PC-9 (cell line): ENCODE measurements around the gene MYL2. TPM values are rescaled to one million over a fixed set of nuclear protein-coding genes. Genes with fewer than 3 reads are reported as not detected.

Experiments used
- BruUV-seq: library from RNA; stranded (reverse); fragments of 400-500 nt; replicated peaks from 2 replicates; lab custom pipeline; 2021; lab: Mats Ljungman, UMichigan
- CTCF ChIA-PET: fragments of 300-600 bp; sonication (Branson Sonifier 250); formaldehyde crosslinking; loops from one replicate; lab custom pipeline; 2022; ENCODE audit warnings: antibody characterized with exemption; lab: Charles Lee
- POLR2A ChIA-PET: fragments of 300-600 bp; sonication (Branson Sonifier 250); formaldehyde crosslinking; loops from one replicate; lab custom pipeline; 2022; ENCODE audit warnings: antibody characterized with exemption; ENCODE audit not compliant: unreplicated experiment; lab: Charles Lee
- DNase-seq, 2 experiments: peaks; one replicate each; pipeline versions ENCODE4 v3.0.0 to v3.0.0-alpha.2; 2015 to 2022; ENCODE audit warnings: mixed read lengths in 1 of 2
- H2AFZ ChIP-seq: fragments of 200-600 bp; sonication (generic); 2 replicates; pipeline ENCODE4 v1.8.1; 2017; ENCODE audit warnings: antibody characterized with exemption
- H3F3A ChIP-seq: fragments of 200-600 bp; sonication (generic); 2 replicates; pipeline ENCODE4 v1.8.1; 2017; ENCODE audit warnings: antibody characterized with exemption, mild to moderate bottlenecking, low read depth; ENCODE audit not compliant: insufficient read depth
- H3K27ac ChIP-seq: fragments of 200-600 bp; sonication (generic); 2 replicates; pipeline ENCODE4 v1.6.1; 2016; ENCODE audit warnings: mixed run types
- H3K27me3 ChIP-seq: fragments of 200-600 bp; sonication (generic); 2 replicates; pipeline ENCODE4 v1.6.1; 2016; ENCODE audit warnings: low read depth, mixed run types; ENCODE audit not compliant: insufficient read depth
- H3K36me3 ChIP-seq: fragments of 200-600 bp; sonication (generic); 2 replicates; pipeline ENCODE4 v1.6.1; 2016; ENCODE audit warnings: low read depth, mixed run types
- H3K4me1 ChIP-seq: fragments of 200-600 bp; sonication (generic); replicated peaks from 2 replicates; pipeline ENCODE4 v1.6.1; 2016; ENCODE audit warnings: mixed run types; ENCODE audit not compliant: insufficient read depth
- H3K4me2 ChIP-seq: fragments of 200-600 bp; sonication (generic); 2 replicates; pipeline ENCODE4 v1.6.1; 2017; ENCODE audit warnings: mixed run types
- H3K4me3 ChIP-seq: fragments of 200-600 bp; sonication (generic); 2 replicates; pipeline ENCODE4 v1.6.1; 2016; ENCODE audit warnings: mixed run types
- H3K79me2 ChIP-seq: fragments of 200-600 bp; sonication (generic); 2 replicates; pipeline ENCODE4 v1.6.1; 2017; ENCODE audit warnings: low read depth, mixed run types
- H3K9me2 ChIP-seq: fragments of 200-600 bp; sonication (generic); 2 replicates; pipeline ENCODE4 v1.8.1; 2017; ENCODE audit warnings: mild to moderate bottlenecking; ENCODE audit not compliant: insufficient read depth
- H3K9me3 ChIP-seq: fragments of 200-600 bp; sonication (generic); 2 replicates; pipeline ENCODE4 v1.8.1; 2016; ENCODE audit warnings: low read depth; ENCODE audit not compliant: insufficient read depth
- H4K20me1 ChIP-seq: fragments of 200-600 bp; sonication (generic); 2 replicates; pipeline ENCODE4 v1.8.1; 2017; ENCODE audit not compliant: insufficient read depth
- CTCF ChIP-seq: fragments of 200-600 bp; sonication (generic); conservative IDR thresholded peaks from 2 replicates; pipeline ENCODE4 v1.6.1; 2017; ENCODE audit warnings: mixed run types, antibody characterized with exemption, mild to moderate bottlenecking, moderate library complexity
- EZH2 ChIP-seq: fragments of 200-600 bp; sonication (generic); IDR thresholded peaks from 2 replicates; pipeline ENCODE4 v1.8.0; 2017; ENCODE audit warnings: antibody characterized with exemption, low read depth
- intact Hi-C: fragments of 100-400 bp; cut with micrococcal nuclease; formaldehyde crosslinking; loops from one replicate; pipeline ENCODE4 v1.10.0; 2022; ENCODE audit not compliant: unreplicated experiment
- total RNA-seq: library from RNA; stranded (reverse); gene quantifications from 2 replicates; pipeline ENCODE4 v1.2.3, GENCODE V29; 2021

Gene MYL2
- total RNA-seq, 1 experiment from 2014 or later, result not detected

GRCh38 chr12:110907583-110907982 lies 12.8 kb downstream of the MYL2 start:
- Histone ChIP-seq H3K79me2 (no peaks in the 10 kb centered on the region), H3K36me3 (no peaks in the 10 kb centered on the region), H2AFZ (no peak overlapping the region), H4K20me1 (no peaks in the 10 kb centered on the region), H3K9me3 (no peaks in the 10 kb centered on the region), H3K4me3 (no peak overlapping the region), H3K27me3 (no peaks in the 10 kb centered on the region), H3F3A (no peaks in the 10 kb centered on the region), H3K4me2 (no peak overlapping the region), H3K27ac (no peak overlapping the region), H3K4me1 (no peaks in the 10 kb centered on the region), H3K9me2 (no peaks in the 10 kb centered on the region)
- no peak for DNase-seq
- POLR2A ChIA-PET, result no interaction called here
- TF ChIP-seq EZH2 (no peak), CTCF (no peak)
- CTCF ChIA-PET, result no interaction called here
- intact Hi-C loops, result no loop called here
- no TSS peak for BruUV-seq

DNA sequence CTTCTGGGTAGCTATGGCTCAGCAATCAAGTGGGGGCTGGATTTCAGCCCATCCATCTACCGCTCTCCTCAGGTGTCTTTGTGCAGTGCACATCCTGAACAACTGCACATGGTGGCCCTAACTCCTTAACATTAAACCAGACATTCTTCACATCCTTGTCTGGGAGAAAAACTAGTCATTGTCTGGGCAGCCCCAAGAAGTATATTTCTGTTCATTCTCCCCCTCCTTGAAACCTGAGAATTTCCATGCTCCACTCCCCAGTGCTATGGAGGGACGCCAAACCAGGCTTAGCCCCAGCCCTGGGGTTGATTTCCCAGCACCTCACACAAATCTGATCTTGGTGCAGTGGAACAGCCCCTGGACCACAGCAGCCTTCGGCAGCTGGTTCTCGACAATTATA lies 13.4 kb downstream of the MYL2 start:
- BruUV-seq, result no TSS peak
- no peaks in the 10 kb centered on the region for H3K79me2 ChIP-seq
- H3K27me3 ChIP-seq, result no peaks in the 10 kb centered on the region
- no peak overlapping the region for H3K4me3 ChIP-seq
- TF ChIP-seq CTCF (no peak), EZH2 (no peak)
- H3F3A ChIP-seq, result no peaks in the 10 kb centered on the region
- POLR2A ChIA-PET, result no interaction called here
- no peak for DNase-seq
- no peak overlapping the region for H2AFZ ChIP-seq
- no peaks in the 10 kb centered on the region for H3K9me3 ChIP-seq
- H4K20me1 ChIP-seq, result no peaks in the 10 kb centered on the region
- no peaks in the 10 kb centered on the region for H3K36me3 ChIP-seq
- intact Hi-C loops, result no loop called here
- H3K4me2 ChIP-seq, result no peak overlapping the region
- no peaks in the 10 kb centered on the region for H3K4me1 ChIP-seq
- no peaks in the 10 kb centered on the region for H3K9me2 ChIP-seq
- CTCF ChIA-PET, result no interaction called here
- H3K27ac ChIP-seq, result no peak overlapping the region

GRCh38 chr12:110906516-110906915 lies 13.9 kb downstream of the MYL2 start:
- no TSS peak for BruUV-seq
- Histone ChIP-seq H3K9me2 (no peaks in the 10 kb centered on the region), H3K9me3 (no peaks in the 10 kb centered on the region), H3K27ac (no peak overlapping the region), H3K36me3 (no peaks in the 10 kb centered on the region), H3F3A (no peaks in the 10 kb centered on the region), H3K27me3 (no peaks in the 10 kb centered on the region), H2AFZ (no peak overlapping the region), H3K79me2 (no peaks in the 10 kb centered on the region), H3K4me2 (no peak overlapping the region; the same call in 1 of the 2 replicates), H3K4me1 (no peaks in the 10 kb centered on the region), H3K4me3 (no peak overlapping the region), H4K20me1 (no peaks in the 10 kb centered on the region)
- POLR2A ChIA-PET, result no interaction called here
- TF ChIP-seq CTCF, result no peak
- TF ChIP-seq EZH2, result no peak
- CTCF ChIA-PET, result no interaction called here
- intact Hi-C loops, result no loop called here
- no peak for DNase-seq
